SK-N-MC (cell line): ENCODE measurements around the gene KDM6A.
"Not testable (repeated sequence)": the region's sequence is repeated elsewhere in the genome, so short reads cannot be mapped to it uniquely, and the experiment has no call there.

Experiments
- DNase-seq: peaks from one replicate; pipeline ENCODE4 v3.0.0-alpha.2; 2011; ENCODE audit warnings: low read depth, low spot score
- H3K27ac ChIP-seq: fragments of 200-600 bp; sonication (generic); 2 replicates; pipeline ENCODE4 v1.5.1; 2016; ENCODE audit warnings: mixed run types
- H3K36me3 ChIP-seq: fragments of 200-600 bp; sonication (generic); 2 replicates; pipeline ENCODE4 v1.6.1; 2017; ENCODE audit warnings: antibody characterized with exemption, low read length, mixed read lengths; ENCODE audit not compliant: insufficient read depth
- H3K4me3 ChIP-seq: fragments of 200-600 bp; sonication (generic); 2 replicates; pipeline ENCODE4 v1.5.1; 2016
- H3K9ac ChIP-seq: fragments of 200-600 bp; sonication (generic); 2 replicates; pipeline ENCODE4 v1.8.0; 2017; ENCODE audit warnings: mixed run types, mixed read lengths; ENCODE audit not compliant: insufficient read length
- H3K9me3 ChIP-seq: fragments of 200-600 bp; sonication (generic); 2 replicates; pipeline ENCODE4 v1.6.1; 2017; ENCODE audit warnings: low read depth, mild to moderate bottlenecking, antibody characterized with exemption, low read length, moderate library complexity, mixed read lengths
- EZH2 ChIP-seq: fragments of 200-600 bp; sonication (generic); IDR thresholded peaks from one replicate; pipeline ENCODE4 v1.6.1; 2017; ENCODE audit warnings: antibody characterized with exemption
- FOXP2 ChIP-seq: optimal IDR thresholded peaks from 2 replicates; pipeline ENCODE3; 2011; ENCODE audit warnings: mild to moderate bottlenecking, moderate library complexity; ENCODE audit not compliant: insufficient read depth; ENCODE audit errors: extremely low read length, control extremely low read depth
- POLR2AphosphoS5 ChIP-seq: IDR thresholded peaks from 2 replicates; pipeline ENCODE4 v1.6.1; 2012; ENCODE audit warnings: mild to moderate bottlenecking, low read depth, low read length, borderline replicate concordance

KDM6A gene

GRCh38 chrX:44946771-44947170, 73.8 kb downstream of the KDM6A start:
- Histone ChIP-seq H3K9me3 (no peaks in the 10 kb centered on the region; the same call in 1 of the 2 replicates), H3K36me3 (no peaks in the 10 kb centered on the region), H3K4me3 (no peak overlapping the region), H3K9ac (no peak overlapping the region), H3K27ac (no peak overlapping the region)
- TF ChIP-seq FOXP2, result no peak
- TF ChIP-seq EZH2, result no peak
- no peak for TF ChIP-seq POLR2AphosphoS5
- DNase-seq, result no peak

- no peak overlapping the region for H3K27ac ChIP-seq
- DNase-seq, result no peak
- H3K9me3 ChIP-seq, result no peaks in the 10 kb centered on the region; the same call in 1 of the 2 replicates
- H3K9ac ChIP-seq, result no peak overlapping the region
- TF ChIP-seq EZH2 (no peak), POLR2AphosphoS5 (no peak), FOXP2 (no peak)
- H3K4me3 ChIP-seq, result no peak overlapping the region
- no peaks in the 10 kb centered on the region for H3K36me3 ChIP-seq
Observed at GRCh38 chrX:44947995-44948394, 75.0 kb downstream of the KDM6A start.

GRCh38 chrX:44948406-44948805, 75.4 kb downstream of the KDM6A start:
- Histone ChIP-seq H3K36me3 (no peaks in the 10 kb centered on the region), H3K9me3 (no peaks in the 10 kb centered on the region; the same call in 1 of the 2 replicates), H3K9ac (no peak overlapping the region), H3K4me3 (no peak overlapping the region), H3K27ac (no peak overlapping the region)
- no peak for DNase-seq
- no peak for TF ChIP-seq EZH2

GRCh38 chrX:44949125-44949524, 76.1 kb downstream of the KDM6A start:
- TF ChIP-seq POLR2AphosphoS5, result no peak
- no peak for TF ChIP-seq EZH2
- no peak for TF ChIP-seq FOXP2
- Histone ChIP-seq H3K9ac (no peak overlapping the region), H3K9me3 (no peaks in the 10 kb centered on the region; the same call in 1 of the 2 replicates), H3K4me3 (no peak overlapping the region), H3K27ac (no peak overlapping the region), H3K36me3 (no peaks in the 10 kb centered on the region)
- no peak for DNase-seq

- not testable (repeated sequence) for H3K9ac ChIP-seq, DNase-seq
Observed at GRCh38 chrX:44950471-44951366, 77.7 kb downstream of the KDM6A start.

GRCh38 chrX:44951572-44952067, 78.6 kb downstream of the KDM6A start:
- no peak overlapping the region for H3K27ac ChIP-seq
- H3K9me3 ChIP-seq, result no peaks in the 10 kb centered on the region
- no peak overlapping the region for H3K4me3 ChIP-seq
- H3K36me3 ChIP-seq, result no peaks in the 10 kb centered on the region
- DNase-seq, result no peak
- TF ChIP-seq EZH2 (no peak), POLR2AphosphoS5 (no peak), FOXP2 (no peak)
- H3K9ac ChIP-seq, result no peak overlapping the region

More at GRCh38 chrX:44950471-44951366, 77.7 kb downstream of the KDM6A start:
- H3K27ac ChIP-seq, H3K36me3 ChIP-seq, H3K4me3 ChIP-seq, H3K9me3 ChIP-seq: not testable (repeated sequence)

- H3K36me3 ChIP-seq, result no peaks in the 10 kb centered on the region
Observed at GRCh38 chrX:44952329-44953027, 79.5 kb downstream of the KDM6A start.

GRCh38 chrX:44953734-44954502, 80.9 kb downstream of the KDM6A start:
- Histone ChIP-seq H3K27ac (no peak overlapping the region), H3K9me3 (no peaks in the 10 kb centered on the region), H3K9ac (no peak overlapping the region), H3K36me3 (no peaks in the 10 kb centered on the region), H3K4me3 (no peak overlapping the region)
- TF ChIP-seq EZH2 (no peak), FOXP2 (no peak), POLR2AphosphoS5 (no peak)
- no peak for DNase-seq

More at GRCh38 chrX:44952329-44953027, 79.5 kb downstream of the KDM6A start:
- Histone ChIP-seq H3K9ac (no peak overlapping the region), H3K4me3 (no peak overlapping the region), H3K27ac (no peak overlapping the region), H3K9me3 (no peaks in the 10 kb centered on the region)
- no peak for DNase-seq
- TF ChIP-seq FOXP2 (no peak), EZH2 (no peak), POLR2AphosphoS5 (no peak)
